Prostate gland (tissue), 2 donors: ENCODE results near the gene KIAA1755. TPM values are rescaled to one million over a fixed set of nuclear protein-coding genes. Genes with fewer than 3 reads are reported as not detected.

Source experiments
- DNase-seq: peaks from one replicate; pipeline ENCODE4 v3.0.0-alpha.2; 2019; ENCODE audit warnings: low spot score
- H3K27ac ChIP-seq, 2 donors: fragments of 200-600 bp; sonication (generic); 2 replicates each; pipeline ENCODE4 v1.5.1; 2017 to 2019
- H3K27me3 ChIP-seq: fragments of 200-600 bp; sonication (generic); replicated peaks from 2 replicates; pipeline ENCODE4 v1.5.1; 2019; ENCODE audit not compliant: insufficient read depth
- H3K36me3 ChIP-seq, 2 donors: fragments of 200-600 bp; sonication (generic); 1 replicate in 1 of 2; 2 replicates in 1 of 2; pipeline versions ENCODE4 v1.5.1 to v1.8.1; 2017 to 2019
- H3K4me1 ChIP-seq: fragments of 200-600 bp; sonication (generic); replicated peaks from 2 replicates; pipeline ENCODE4 v1.5.1; 2019
- H3K4me3 ChIP-seq, 2 donors: fragments of 200-600 bp; sonication (generic); 2 replicates each; pipeline ENCODE4 v1.5.1; 2017 to 2019
- H3K9me3 ChIP-seq: fragments of 200-600 bp; sonication (generic); 2 replicates; pipeline ENCODE4 v1.5.1; 2017
- CTCF ChIP-seq, 4 experiments: fragments of 200-600 bp in 2 of 4; fragments of 450-650 bp in 2 of 4; sonication (generic) in 2 of 4; IDR thresholded peaks; 1 replicate in 3 of 4; 2 replicates in 1 of 4; pipeline ENCODE4 v1.5.1; 2016 to 2019; ENCODE audit warnings: antibody characterized with exemption in 4 of 4, mild to moderate bottlenecking in 2 of 4, moderate library complexity in 2 of 4
- POLR2A ChIP-seq: fragments of 450-650 bp; IDR thresholded peaks from one replicate; pipeline ENCODE4 v1.6.1; 2016; ENCODE audit warnings: antibody characterized with exemption, mild to moderate bottlenecking
- POLR2AphosphoS5 ChIP-seq: sonication (generic); formaldehyde crosslinking; IDR thresholded peaks from one replicate; pipeline ENCODE4 v1.6.1; 2017; ENCODE audit warnings: antibody characterized with exemption
- WGBS: methylation state at CpG from one replicate; pipeline ENCODE4 v1.1.5; 2018; 5-methylcytosine and 5-hydroxymethylcytosine counted together
- intact Hi-C: fragments of 100-400 bp; cut with DNase I; formaldehyde crosslinking; loops from one replicate; pipeline ENCODE4 v1.14.2; 2022
- total RNA-seq, 2 donors: library from RNA; depleted of rRNA; stranded (reverse); fragments of >200 nt; gene quantifications; one replicate each; pipeline ENCODE4 v1.1.0, GENCODE V29; 2016

KIAA1755 gene
- total RNA-seq, 2 donors from 2014 or later = 5.0 to 10.8 TPM

GRCh38 chr20:38225240-38225899, 35.2 kb downstream of the KIAA1755 start:
- H3K9me3 ChIP-seq = no peaks in the 10 kb centered on the region
- no peaks in the 10 kb centered on the region for H3K36me3 ChIP-seq
- no peaks in the 10 kb centered on the region for H3K27me3 ChIP-seq
- peaks cover 2% of the 10 kb centered on the region for H3K4me1 ChIP-seq
- no peak overlapping the region for H3K4me3 ChIP-seq
- intact Hi-C loops = no loop called here
- no peak for TF ChIP-seq POLR2AphosphoS5
- TF ChIP-seq POLR2A = no peak
- TF ChIP-seq CTCF (IDR thresholded peaks at IDR 0.05) = no peak
- no peak overlapping the region for H3K27ac ChIP-seq
- WGBS = 93% methylated on average over 8 of the region's 8 CpGs
- DNase-seq = no peak

- WGBS = 88% methylated on average over 10 of the region's 10 CpGs
- Histone ChIP-seq H3K4me3 (no peak overlapping the region), H3K27ac (no peak overlapping the region), H3K9me3 (no peaks in the 10 kb centered on the region), H3K4me1 (peaks cover 2% of the 10 kb centered on the region), H3K27me3 (no peaks in the 10 kb centered on the region), H3K36me3 (no peaks in the 10 kb centered on the region)
- DNase-seq = no peak
- intact Hi-C loops = loop anchor here (5.0 kb wide), 2 partner anchors 57 to 662 kb away; partner anchors contain the start of gene TGM2
- TF ChIP-seq POLR2A = no peak
- no peak for TF ChIP-seq CTCF (IDR thresholded peaks at IDR 0.05)
- TF ChIP-seq POLR2AphosphoS5 = no peak
Observed at GRCh38 chr20:38224531-38224930, 36.0 kb downstream of the KIAA1755 start.

- no peak for DNase-seq
- H3K4me1 ChIP-seq = peaks cover 2% of the 10 kb centered on the region
- no peak overlapping the region for H3K27ac ChIP-seq
- H3K4me3 ChIP-seq = no peak overlapping the region
- no peak for TF ChIP-seq POLR2AphosphoS5
- TF ChIP-seq CTCF (IDR thresholded peaks at IDR 0.05) = no peak
- no peak for TF ChIP-seq POLR2A
- no peaks in the 10 kb centered on the region for H3K9me3 ChIP-seq
- no peaks in the 10 kb centered on the region for H3K27me3 ChIP-seq
- no peaks in the 10 kb centered on the region for H3K36me3 ChIP-seq
- intact Hi-C loops = loop anchor here (5.0 kb wide), 2 partner anchors 56 to 661 kb away; partner anchors contain the start of gene TGM2
- WGBS = 93% methylated on average over 3 of the region's 3 CpGs
Observed at GRCh38 chr20:38223743-38224100, 36.8 kb downstream of the KIAA1755 start.

- no peak overlapping the region for H3K4me3 ChIP-seq
- no peak for DNase-seq
- intact Hi-C loops = loop anchor here (5.0 kb wide), 2 partner anchors 56 to 661 kb away; partner anchors contain the start of gene TGM2
- H3K9me3 ChIP-seq = no peaks in the 10 kb centered on the region
- H3K4me1 ChIP-seq = peaks cover 2% of the 10 kb centered on the region
- no peak overlapping the region for H3K27ac ChIP-seq
- no peaks in the 10 kb centered on the region for H3K36me3 ChIP-seq
- 69% methylated on average over 7 of the region's 7 CpGs for WGBS
- TF ChIP-seq CTCF (IDR thresholded peaks at IDR 0.05) (no peak), POLR2AphosphoS5 (no peak)
- no peaks in the 10 kb centered on the region for H3K27me3 ChIP-seq
Observed at GRCh38 chr20:38222923-38223742, 37.4 kb downstream of the KIAA1755 start.
